PFSK-1 (cell line): ENCODE results near the gene TTLL10.

ENCODE experiments used
- POLR2AphosphoS5 ChIP-seq: IDR thresholded peaks from 2 replicates; pipeline ENCODE4 v1.6.1; 2012; ENCODE audit warnings: low read depth, mild to moderate bottlenecking, control low read depth, low read length, moderate library complexity
- REST ChIP-seq, 2 experiments: IDR thresholded peaks; 2 replicates each; pipeline versions ENCODE4 v1.6.1 to v1.8.0; 2011 to 2012; ENCODE audit warnings: low read depth in 2 of 2, low read length in 2 of 2, control low read depth in 1 of 2, inconsistent platforms in 1 of 2, mild to moderate bottlenecking in 1 of 2, moderate library complexity in 1 of 2; ENCODE audit not compliant: insufficient read depth in 1 of 2
- SIN3A ChIP-seq: IDR thresholded peaks from 2 replicates; pipeline ENCODE4 v1.6.1; 2012; ENCODE audit warnings: mild to moderate bottlenecking, low read length, moderate library complexity, borderline replicate concordance; ENCODE audit not compliant: insufficient read depth
- TAF1 ChIP-seq: IDR thresholded peaks from 2 replicates; pipeline ENCODE4 v1.6.1; 2012; ENCODE audit warnings: low read length, control low read depth, borderline replicate concordance; ENCODE audit not compliant: insufficient read depth

- TF ChIP-seq REST (IDR thresholded peaks at IDR 0.05; ENCODE audit: insufficient read depth in 1 of 2, low read depth in 2 of 2, low read length in 2 of 2) (no peak), TAF1 (no peak), POLR2AphosphoS5 (no peak), SIN3A (no peak)
These were observed 18.1 kb downstream of the TTLL10 start for GRCh38 chr1:1191734-1192133.
